Ishikawa (cell line): ENCODE results near the gene BCORL1.

ENCODE experiments used
- CREB1 ChIP-seq: IDR thresholded peaks from 2 replicates; pipeline ENCODE4 v1.6.1; 2012; ENCODE audit warnings: low read depth
- EP300 ChIP-seq: IDR thresholded peaks from 2 replicates; pipeline ENCODE4 v1.6.1; 2012; ENCODE audit warnings: borderline replicate concordance
- FOXM1 ChIP-seq: IDR thresholded peaks from 2 replicates; pipeline ENCODE4 v1.6.1; 2012; ENCODE audit warnings: low read depth, borderline replicate concordance
- NFIC ChIP-seq: IDR thresholded peaks from 2 replicates; pipeline ENCODE4 v1.6.1; 2012
- RAD21 ChIP-seq: IDR thresholded peaks from 2 replicates; pipeline ENCODE4 v1.6.1; 2012; ENCODE audit warnings: low read depth
- TAF1 ChIP-seq: IDR thresholded peaks from 2 replicates; pipeline ENCODE4 v1.6.1; 2012; ENCODE audit warnings: low read depth, mild to moderate bottlenecking
- YY1 ChIP-seq: IDR thresholded peaks from 2 replicates; pipeline ENCODE4 v1.6.1; 2012; ENCODE audit warnings: low read depth
- TF ChIP-seq, protein P1 (sequence below): IDR thresholded peaks from 2 replicates; pipeline ENCODE4 v1.6.1; 2012; ENCODE audit warnings: low read depth, mild to moderate bottlenecking
- TF ChIP-seq, protein P2 (sequence below): IDR thresholded peaks from 2 replicates; pipeline ENCODE4 v1.6.1; 2012
- TF ChIP-seq, protein P3 (sequence below): IDR thresholded peaks from 2 replicates; pipeline ENCODE4 v1.6.1; 2012

DNA sequence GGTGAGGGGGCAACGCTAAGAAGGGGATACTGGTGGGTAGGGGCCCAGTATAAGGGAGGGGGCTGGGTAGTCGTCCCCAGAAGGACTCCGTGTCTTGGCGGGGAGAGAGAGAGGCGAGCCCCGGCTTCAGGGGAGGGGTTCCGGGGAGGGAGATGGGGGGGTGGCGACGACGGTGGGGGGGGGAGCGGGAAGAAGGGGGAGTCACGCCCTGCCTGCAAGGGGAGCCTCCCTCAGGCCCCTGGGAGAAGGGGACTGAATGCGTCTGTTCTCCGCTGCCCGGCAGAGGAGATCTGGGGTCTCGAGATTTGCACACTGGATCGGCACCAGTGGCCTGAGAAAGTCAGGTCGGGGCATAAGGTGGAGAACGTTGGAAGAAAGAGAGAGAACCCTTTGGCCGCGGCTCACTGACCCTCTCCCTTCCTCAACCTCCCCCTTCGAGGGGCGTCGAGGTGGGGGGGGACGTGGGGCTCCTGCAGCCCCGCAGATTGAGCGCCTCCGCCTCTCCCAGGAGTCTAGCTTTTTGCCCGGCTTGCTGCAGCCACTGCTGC is 609 bp upstream of the BCORL1 start:
- TF ChIP-seq RAD21 (no peak), TAF1 (no peak), EP300 (no peak), NFIC (no peak), FOXM1 (no peak), CREB1 (no peak), YY1 (no peak)
- TF ChIP-seq, protein P1, sequence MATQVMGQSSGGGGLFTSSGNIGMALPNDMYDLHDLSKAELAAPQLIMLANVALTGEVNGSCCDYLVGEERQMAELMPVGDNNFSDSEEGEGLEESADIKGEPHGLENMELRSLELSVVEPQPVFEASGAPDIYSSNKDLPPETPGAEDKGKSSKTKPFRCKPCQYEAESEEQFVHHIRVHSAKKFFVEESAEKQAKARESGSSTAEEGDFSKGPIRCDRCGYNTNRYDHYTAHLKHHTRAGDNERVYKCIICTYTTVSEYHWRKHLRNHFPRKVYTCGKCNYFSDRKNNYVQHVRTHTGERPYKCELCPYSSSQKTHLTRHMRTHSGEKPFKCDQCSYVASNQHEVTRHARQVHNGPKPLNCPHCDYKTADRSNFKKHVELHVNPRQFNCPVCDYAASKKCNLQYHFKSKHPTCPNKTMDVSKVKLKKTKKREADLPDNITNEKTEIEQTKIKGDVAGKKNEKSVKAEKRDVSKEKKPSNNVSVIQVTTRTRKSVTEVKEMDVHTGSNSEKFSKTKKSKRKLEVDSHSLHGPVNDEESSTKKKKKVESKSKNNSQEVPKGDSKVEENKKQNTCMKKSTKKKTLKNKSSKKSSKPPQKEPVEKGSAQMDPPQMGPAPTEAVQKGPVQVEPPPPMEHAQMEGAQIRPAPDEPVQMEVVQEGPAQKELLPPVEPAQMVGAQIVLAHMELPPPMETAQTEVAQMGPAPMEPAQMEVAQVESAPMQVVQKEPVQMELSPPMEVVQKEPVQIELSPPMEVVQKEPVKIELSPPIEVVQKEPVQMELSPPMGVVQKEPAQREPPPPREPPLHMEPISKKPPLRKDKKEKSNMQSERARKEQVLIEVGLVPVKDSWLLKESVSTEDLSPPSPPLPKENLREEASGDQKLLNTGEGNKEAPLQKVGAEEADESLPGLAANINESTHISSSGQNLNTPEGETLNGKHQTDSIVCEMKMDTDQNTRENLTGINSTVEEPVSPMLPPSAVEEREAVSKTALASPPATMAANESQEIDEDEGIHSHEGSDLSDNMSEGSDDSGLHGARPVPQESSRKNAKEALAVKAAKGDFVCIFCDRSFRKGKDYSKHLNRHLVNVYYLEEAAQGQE: no peak
- TF ChIP-seq, protein P2, sequence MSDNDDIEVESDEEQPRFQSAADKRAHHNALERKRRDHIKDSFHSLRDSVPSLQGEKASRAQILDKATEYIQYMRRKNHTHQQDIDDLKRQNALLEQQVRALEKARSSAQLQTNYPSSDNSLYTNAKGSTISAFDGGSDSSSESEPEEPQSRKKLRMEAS: no peak
- TF ChIP-seq, protein P3, sequence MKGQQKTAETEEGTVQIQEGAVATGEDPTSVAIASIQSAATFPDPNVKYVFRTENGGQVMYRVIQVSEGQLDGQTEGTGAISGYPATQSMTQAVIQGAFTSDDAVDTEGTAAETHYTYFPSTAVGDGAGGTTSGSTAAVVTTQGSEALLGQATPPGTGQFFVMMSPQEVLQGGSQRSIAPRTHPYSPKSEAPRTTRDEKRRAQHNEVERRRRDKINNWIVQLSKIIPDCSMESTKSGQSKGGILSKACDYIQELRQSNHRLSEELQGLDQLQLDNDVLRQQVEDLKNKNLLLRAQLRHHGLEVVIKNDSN: no peak
